ENCODE data around the gene ARHGAP1.

- no peak for TF ChIP-seq CTCF (IDR thresholded peaks at IDR 0.05)
- peak in 1 of 2 donors; percentile 86 for TF ChIP-seq POLR2A (IDR thresholded peaks at IDR 0.05)
These were observed 10.4 kb upstream of the ARHGAP1 start for GRCh38 chr11:46710821-46711269.

All from adrenal gland (tissue), 5 donors.